SIG-M5 (cell line): ENCODE data around the gene TSPAN15.
"Not testable (repeated sequence)": the region's sequence is repeated elsewhere in the genome, so short reads cannot be mapped to it uniquely, and the experiment has no call there.

Source experiments
- DNase-seq: peaks from one replicate; lab custom pipeline; 2025; lab: John Stamatoyannopoulos, UW

TSPAN15 gene

DNA sequence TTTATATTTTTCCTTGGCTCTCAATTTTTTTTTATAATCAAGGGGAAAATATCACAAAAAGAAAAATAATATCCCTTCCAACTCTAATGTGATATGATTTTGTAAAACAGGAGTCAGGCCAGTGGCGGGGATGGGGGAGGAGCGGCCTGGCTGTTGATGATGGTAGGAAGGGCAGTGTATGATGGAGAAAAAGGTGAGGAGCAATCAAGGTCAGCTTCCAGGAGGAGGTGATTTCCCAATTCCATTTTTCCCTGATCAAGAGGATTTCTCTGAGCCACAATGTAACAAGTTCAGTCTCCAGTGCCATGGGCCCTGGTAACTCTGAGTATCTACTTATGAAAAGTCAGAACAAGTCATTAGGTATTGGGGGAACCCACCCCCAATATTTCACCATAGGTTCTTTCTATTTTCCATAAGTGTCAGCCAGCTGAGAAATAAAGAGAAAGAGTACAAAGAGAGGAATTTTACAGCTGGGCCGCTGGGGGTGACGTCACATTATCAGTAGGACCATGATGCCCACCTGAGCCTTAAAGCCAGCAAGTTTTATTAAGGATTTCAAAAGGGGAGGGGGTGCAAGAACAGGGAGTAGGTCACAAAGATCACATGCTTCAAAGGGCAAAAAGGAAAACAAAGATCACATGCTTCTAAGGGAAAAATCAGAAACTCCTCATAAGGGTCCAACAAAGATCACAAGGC is 37.0 kb downstream of the TSPAN15 start:
- not testable (repeated sequence) for DNase-seq

DNA sequence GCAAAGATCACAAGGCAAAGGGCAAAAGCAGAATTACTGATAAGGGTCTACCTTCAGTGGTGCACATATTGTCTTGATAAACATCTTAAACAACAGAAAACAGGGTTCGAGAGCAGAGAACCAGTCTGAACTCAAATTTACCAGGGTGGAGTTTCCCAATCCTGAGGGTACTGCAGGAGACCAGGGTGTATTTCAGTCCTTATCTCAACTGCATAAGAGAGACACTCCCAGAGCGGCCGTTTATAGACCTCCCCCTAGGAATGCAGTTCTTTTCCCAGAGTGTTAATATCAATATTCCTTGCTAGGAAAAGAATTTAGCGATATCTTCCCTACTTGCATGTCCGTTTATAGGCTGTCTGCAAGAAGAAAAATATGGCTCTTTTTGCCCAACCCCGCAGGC is 37.6 kb downstream of the TSPAN15 start:
- DNase-seq: not testable (repeated sequence)

DNA sequence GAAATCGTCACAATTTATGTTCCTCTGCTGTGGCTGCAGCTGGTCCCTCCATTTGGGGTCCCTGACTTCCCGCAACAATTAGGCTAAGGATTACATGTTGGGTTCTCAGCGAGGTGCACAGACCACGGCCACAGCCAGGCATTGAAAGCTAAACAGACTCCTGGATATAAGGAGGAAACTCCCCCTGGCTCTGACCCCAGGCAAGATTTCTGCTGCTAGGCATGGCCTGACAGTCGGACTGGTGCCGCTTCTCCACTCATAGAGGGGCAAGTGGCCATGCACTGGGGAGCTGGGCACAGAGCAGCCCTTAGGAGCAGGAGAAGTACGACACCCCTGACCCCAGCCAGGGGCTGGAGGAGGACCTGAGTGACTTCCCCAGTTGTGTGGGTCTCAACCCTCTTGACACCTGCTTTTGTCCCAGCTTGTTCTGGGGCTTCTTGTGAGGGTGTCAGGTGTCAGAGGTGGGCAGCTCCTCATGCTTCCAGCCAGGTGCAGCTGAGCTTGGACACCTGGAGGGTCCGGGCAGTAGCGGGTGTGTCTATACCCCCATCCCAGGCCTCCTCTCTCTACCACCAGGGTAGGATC is 38.3 kb downstream of the TSPAN15 start:
- no peak for DNase-seq

DNA sequence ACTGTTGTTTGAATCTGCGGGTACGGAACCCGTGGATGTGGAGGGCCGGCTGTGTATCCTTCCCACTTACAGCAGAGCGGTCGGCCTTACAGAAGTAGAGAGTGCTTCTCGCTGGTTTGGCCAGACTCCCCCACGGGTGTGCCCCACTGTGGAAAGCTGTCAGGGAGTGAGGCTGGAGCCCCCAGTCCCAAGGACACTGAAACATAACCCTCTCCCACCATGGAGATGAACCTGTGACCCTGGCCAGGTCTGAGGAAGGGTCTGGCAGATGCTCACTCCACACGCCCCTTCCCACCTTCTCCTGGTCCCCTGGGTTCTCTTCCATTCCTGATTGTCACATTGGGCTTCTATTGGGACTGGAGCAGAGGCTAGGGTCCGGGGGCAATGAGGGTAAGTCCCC is 39.6 kb downstream of the TSPAN15 start:
- DNase-seq: no peak

DNA sequence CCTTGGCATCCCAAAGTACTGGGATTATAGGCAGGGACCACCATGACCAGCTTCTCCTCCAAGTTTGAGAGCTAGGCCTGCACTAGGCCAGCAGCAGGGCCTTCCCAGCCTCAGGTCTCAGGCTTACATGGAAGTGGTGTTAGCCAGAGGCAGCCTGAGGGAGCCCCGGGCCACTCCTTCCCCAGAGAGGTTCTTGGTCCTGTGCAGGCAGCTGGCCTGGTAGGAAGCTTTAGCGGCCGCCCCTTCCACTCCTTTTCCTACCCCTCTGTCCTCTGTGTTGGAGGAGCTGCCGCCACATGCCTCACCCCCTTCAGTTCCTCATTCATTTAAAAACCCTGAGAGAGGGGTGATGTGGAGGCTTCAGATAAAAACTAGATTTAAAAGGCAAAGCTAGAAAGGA is 40.3 kb downstream of the TSPAN15 start:
- no peak for DNase-seq

DNA sequence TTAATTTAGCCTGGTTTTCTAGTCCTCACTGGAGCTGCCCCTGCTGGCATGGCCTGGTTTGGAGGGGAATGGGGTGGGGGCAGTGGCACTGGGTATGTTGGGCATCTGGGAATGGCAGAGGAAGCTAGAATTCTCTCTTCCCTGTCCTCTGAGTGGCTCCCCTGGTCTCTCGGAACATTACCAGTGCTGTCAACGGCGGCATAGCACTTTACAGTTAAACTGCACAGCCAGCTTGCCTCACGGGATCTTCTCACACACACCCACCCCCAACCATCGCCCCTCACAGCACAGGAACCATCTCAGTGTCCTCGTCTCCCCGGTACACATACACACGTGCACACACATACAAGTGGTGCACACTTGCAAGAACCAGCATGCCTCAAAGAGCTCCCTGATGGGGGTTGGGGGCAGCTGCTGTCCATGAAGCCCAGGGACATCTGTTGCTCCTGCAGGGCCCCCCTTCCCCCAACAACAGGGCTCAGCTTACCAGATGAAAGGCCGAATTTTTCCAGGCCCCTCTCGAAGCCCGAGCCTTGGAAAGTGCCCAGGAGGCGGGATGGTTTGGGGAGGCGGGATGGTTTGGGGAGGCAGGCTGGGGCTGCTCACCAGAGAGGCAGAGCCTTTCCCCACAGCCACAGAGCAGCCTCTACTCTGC is 41.0 kb downstream of the TSPAN15 start:
- DNase-seq: no peak

DNA sequence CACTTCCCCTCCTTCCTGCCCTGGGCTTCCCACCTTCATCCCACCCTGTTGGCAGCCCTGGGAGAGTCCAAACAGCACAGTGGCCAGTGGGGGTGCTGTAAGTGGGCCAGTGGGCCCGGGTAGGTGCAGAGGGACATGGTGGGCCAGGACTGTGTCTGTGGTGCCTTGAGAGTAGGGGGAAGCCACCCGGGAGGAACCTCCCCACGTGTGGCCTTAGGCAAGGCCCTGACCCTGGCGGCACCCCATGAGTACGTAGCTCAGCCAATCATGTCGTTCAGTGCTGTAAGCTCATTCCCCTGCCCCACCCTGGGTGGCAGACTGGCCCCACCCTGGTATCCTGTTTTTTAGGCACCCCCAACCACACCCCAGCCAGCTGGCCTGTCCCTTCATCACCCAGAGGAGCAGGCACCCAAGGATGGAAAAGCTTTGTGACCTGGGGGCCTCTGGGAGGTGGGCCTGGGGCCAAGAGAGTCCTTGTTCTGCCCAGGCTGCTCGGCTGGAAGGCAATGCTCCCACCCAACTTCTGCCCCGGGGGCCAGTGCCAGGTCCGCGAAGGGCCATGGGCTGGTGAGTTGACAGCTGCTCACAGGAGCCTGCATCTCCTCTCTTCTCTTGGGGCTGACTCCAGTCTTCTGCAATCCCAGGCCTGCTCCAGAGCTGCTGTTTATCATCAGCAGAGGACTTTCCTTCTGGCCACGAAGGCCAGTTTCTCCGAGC is 41.6 kb downstream of the TSPAN15 start:
- no peak for DNase-seq

DNA sequence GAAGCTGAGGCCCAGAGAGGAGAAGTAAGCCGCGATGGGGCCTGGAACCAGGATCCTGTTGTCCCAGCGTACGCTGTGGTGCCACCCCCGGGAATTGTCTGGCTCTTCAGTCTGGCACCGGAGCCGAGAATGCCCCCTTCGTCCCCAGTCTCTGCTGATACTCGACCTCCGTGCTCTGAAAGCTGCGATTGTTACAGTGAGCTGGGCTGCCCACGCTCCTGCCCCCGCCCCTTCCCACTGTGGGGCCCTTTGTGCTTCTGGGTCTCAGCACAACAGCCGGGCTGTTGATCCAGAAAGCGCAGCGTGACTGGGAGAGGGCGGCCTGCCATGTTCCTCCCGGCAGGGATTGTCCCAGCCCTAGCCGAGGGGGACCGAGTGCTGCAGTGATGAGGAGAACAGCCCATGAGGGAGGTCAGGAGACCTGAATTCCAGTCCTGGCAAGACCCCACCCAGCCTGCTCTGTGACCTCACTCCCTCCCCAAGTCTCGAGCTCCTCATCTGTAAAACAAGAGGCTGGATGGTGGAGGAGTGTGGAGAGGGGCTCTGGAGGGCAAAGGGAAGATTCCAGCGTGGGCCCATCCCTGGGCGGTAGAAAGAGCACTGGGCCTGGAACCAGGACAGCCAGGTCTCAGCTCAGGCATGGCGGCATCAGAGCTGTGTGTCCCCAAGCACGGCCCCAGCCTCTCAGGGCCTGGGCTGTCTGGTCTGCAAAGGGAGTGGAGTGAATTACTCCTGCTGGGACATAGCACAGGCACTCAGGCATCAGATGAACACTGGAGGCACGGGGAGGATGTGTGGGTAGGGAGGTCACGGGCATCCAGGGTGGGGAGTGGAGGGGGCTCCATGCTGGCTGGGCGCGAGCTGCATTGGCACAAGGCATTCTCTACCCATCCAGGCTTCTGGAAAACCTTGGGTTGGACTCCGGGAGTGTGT is 43.6 kb downstream of the TSPAN15 start:
- DNase-seq: no peak

DNA sequence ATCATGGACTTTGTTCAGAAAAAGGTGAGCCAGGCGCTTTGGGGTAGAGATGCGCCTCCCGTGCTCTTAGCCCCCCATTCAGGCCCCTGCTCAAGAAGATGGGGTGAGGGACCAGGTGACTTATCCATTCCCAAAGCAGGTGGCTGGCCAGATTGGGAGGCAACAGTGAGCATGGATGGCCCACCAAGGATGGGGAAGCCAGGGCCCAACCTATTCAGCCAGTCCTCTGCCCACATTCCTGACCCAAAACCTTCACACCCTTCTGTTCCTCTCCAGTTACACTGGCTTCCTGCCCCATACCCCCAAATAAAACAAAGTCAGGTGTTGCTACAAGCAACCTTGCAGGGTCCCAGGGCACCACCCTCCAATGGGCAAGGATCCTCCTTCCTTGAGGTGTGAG is 44.4 kb downstream of the TSPAN15 start:
- no peak for DNase-seq

DNA sequence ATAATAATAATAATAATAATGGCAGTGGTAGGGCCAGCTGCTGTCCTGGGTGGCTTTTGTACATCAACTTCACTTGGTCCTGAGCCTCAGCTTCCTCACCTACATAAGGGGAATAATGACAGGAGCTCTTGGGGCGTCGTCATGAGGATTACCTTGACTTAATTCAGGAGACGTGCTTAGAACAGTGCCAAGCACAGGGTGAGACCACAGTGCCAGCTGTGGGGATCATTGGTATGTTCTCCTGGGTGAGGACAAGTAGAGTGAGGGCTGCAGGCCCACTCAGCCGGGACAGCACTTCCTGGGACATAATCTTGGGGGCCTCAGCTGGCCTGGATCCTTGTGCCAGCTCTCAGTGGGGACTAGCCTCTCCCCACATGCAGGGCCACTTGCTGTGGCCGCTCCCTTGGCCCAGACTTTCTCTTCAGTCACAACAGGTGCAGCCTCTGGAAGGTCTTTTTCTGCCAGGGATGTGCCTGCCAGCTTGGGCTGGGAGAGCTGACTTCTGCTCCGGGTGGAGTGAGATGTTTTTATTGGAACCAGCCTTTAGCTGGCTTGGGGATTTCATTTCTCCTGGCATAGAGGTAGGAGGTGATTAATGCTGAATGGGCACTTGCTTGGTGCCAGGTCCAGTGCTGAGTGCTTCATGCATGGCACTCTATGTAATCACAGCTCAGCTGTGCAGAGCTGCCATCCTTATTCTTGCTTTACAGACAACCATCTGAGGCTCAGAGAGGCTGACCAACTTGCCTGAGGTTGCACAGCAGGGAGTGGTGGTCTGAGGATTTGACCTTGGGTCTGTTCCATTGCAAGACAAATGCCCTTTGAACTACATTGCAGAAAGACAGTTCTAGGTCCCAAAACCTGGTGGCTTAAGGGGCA is 45.3 kb downstream of the TSPAN15 start:
- DNase-seq: no peak

DNA sequence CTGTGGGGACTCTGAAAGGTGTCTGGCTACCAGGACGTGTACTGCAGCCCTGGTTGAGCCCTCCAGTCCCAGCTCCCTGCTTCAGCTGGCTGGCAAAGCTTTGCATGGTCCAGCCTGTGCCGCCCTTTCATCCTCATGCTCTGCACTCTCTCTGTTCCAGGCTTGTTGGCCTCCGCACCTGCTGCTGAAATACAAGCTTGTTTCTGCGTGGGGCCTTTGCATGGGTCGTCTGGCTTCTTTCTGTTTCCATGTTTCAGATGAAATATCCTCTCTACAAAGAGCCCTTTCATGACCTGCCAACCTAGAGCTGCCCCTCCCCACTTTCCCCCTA is 45.9 kb downstream of the TSPAN15 start:
- no peak for DNase-seq

DNA sequence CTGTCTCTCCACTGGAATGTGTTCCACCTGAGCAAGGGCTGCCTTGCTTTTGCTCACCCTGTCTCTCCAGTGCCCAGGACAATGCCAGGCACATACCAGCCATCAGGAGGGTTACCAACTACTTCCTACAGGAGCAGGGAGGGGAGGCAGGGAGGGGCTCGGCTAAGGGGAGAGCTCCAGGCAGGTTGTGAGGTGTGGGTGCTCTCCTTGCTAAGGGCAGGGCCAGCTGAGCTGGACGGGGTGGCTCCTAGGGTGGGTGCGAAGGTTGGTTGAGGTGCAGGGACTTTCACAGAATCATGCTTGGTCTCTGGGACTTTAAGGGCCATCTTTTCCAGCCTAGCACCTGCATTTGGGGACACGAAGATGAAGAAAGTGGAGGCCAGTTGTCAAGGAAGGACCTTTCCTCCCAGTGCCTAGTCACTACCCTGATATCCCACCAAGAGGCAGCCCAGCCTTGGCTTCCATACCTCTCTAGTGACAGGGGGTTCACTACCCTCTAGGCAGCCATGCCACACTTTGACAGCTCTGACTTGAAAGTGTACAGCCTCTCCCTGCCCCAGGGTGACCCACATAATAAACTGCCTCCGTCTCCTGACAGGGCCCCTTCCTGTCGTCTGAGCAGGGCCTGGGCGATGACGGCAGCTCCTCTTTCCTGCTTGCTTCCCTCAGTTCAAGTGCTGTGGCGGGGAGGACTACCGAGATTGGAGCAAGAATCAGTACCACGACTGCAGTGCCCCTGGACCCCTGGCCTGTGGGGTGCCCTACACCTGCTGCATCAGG is 46.5 kb downstream of the TSPAN15 start:
- DNase-seq: no peak

DNA sequence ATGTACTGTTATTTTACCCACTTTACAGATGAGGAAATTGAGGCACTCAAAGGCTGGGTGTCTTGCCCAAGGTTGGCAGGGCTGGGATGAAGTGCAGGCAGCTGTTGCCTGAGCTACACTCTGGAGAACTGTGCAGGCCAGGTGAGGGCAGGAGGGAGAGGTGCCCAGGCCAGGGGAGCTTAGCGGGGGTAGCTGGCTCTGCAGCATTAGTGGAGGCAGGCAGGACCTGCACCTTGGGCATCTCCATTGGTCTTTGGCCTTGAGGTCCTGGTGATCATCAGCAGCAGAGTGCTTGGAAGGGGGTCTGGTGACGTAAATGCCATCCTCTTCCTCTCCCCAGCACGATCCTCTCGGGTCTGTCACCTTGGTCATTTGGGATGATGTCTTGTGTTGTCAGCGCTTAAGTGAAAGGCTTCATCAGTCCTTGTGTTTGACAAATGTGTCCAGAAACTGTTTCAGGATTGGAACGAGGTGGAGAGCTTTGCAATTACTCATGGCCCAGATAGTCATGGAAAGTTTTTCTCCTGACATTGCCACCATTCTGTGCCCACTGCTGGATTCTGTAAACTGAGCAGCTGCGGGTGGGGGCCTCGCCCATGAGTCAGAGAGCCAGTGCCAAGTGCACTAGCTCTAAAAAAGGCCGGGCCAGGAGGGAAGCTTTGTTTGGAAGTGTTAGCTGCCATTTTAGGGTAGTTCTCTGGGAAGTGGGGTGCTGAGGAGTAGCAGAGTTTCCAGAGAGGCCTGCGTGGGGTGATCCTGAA is 47.6 kb downstream of the TSPAN15 start:
- no peak for DNase-seq

DNA sequence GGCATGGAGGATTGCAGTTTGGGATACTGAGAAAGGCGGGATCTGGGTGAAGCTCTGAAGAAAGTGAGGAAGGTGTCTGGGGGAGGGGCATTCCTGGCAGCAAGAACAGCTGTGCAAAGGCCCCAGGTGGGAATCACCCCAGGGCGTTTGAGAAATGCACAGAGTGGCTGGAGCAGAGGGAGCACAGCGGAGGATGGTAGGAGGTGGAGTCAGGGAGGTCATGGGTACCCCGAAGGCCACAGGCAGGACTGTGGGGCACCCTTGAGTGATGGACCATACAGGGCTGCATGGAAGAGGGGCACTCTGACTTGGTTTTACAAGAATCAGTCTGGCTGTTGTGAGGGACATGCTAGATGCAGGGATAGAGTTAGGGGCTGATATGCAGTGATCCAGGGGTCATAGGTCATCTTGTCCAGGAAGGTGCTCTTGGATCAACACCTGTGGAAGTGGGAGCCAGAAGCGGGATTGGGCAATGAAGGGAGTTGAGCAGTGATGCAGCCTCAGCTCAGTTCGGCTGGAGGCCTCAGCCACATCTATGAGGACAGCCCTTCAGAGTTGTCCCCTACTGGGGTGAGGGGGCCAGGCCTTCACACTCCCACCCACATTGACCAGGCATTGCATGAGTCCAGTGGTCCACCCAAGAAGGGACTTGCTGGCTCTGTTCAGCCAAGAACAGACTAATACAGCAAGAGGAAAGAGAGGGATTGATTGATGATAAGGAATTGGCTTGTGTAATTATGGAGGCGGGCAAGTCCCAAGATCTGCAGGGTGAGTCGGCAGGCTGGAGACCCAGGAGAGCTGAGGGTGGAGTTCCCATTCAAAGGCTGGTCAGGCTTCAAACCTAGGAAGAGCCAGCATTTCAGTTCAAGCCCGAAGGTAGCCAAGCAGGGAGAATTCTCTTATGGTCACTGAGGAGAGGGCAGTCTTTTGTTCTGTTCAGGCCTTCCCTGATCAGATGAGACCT is 48.7 kb downstream of the TSPAN15 start:
- DNase-seq: no peak

DNA sequence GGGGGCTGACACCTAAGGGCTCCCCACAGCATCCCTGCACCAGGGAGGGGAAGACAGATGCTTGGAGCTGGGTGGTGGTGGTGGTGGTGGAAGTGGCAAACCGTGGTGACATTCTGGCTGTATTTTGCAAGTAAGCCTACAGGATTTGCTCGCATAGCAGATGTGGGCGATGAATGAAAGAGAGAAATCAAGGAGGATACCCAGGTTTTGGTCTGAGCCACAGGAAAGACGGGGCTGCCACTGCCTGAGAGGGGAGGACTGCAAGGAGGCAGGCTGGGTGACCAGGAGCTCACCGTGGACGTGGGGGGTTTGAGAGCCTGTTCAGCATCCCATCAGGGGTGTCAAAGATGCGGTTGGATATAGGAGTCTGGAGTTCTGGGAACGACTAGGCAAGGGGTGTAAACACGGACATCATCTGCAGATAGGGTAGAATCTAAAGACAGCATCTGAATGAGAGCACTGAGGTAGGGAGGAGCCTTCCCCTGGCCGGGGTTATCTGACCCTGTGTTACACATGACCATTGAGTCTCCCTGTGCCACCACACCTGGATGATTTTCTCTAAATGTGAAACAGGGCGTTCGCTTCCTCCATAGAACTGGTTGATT is 49.7 kb downstream of the TSPAN15 start:
- no peak for DNase-seq

DNA sequence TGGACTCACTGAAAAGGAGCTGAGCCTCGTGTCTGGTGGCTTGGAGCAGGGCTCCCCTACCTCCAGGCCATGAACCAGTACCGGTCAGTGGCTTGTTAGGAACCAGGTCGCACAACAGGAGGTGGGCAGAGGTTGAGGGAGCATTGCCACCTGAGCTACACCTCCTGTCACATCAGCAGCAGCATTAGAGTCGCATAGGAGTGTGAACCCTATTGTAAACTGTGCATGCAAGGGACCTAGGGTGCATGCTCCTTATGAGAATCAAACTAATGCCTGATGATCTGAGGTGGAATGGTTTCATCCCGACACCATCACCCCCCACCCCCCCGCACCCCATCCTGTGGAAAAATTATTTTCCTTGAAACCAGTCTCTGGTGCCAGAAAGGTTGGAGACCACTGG is 50.4 kb downstream of the TSPAN15 start:
- DNase-seq: no peak

DNA sequence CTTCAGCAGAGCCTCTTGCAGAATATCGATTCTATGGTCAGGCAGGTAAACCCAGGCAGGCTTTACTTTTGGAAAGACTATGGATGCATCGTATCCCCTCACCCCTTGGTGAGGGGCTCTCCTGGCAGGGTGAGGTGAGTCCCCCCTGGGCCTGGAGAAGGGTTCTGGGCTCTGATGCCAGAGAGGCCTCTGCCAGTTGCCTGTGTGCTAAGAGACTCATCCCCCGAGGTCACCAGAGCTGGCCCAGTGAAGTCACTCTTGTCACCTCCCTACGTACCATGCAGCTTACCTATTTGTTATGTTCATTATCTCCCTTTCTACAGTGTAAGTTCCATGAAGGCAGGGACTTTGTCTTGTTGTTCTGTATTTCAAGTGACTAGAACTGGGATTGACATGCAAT is 51.3 kb downstream of the TSPAN15 start:
- DNase-seq: no peak
